ENCODE results near the gene ZNF578.
"Not testable (repeated sequence)": the region's sequence is repeated elsewhere in the genome, so short reads cannot be mapped to it uniquely, and the experiment has no call there.

The ZNF578 gene

DNA sequence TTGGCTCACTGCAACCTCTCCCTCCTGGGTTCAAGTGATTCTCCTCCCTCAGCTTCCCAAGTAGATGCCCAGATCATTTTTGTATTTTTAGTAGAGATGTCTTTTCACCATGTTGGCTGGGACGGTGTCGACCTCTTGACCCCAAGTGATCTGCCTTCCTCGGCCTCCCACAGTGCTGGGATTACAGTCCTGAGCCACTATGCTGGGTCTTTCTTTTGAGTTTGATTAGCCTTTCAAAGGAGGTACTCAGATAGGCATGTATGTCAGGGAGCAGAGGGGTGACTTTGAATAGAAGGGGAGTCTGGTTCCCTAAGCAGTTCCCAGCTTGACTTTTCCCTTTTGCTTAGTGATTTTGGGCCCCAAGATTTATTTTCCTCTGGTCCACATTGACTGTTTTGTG lies 47.1 kb downstream of the ZNF578 start:
- not testable (repeated sequence) for DNase-seq (ENCODE audit: low read depth, low spot score); H3K4me3 ChIP-seq (ENCODE audit: low read length)

DNA sequence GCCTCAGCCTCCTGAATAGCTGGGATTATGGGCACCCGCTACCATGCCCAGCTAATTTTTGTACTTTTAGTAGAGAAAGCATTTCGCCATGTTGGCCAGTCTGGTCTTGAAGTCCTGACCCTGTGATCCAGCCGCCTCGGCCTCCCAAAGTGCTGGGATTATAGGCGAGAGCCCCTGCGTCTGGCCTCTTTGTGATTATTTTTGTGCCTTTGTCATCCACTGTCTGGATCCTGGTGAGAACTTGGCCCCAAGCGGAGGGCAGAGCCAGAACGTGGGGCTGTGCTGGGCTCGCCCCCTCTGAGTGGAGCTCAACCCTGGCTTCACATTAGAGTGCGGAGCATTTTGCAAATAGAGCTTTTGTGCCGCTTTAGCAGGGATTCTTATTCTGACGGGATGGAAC lies 47.6 kb downstream of the ZNF578 start:
- DNase-seq (ENCODE audit: low read depth, low spot score); H3K4me3 ChIP-seq (ENCODE audit: low read length): not testable (repeated sequence)

DNA sequence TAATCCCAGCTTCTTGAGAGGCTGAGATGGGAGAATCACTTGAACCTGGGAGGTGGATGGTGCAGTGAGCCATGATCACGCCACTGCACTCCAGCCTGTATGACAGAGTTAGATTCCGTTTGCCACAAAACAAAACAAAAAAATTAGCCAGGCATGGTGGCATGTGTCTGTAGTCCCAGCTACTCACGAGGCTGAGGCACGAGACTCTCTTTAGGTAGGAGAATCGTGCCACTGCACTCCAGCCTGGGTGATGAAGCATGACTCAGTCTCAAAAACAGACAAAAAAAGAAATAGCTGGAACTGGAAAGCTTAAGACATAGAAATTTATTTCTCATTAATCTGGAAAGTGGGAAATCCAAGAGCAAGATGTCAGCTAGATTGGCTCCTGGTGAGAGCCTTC lies 53.9 kb downstream of the ZNF578 start:
- DNase-seq (ENCODE audit: low read depth, low spot score) = no peak
- no peak overlapping the region for H3K4me3 ChIP-seq (ENCODE audit: low read length)

DNA sequence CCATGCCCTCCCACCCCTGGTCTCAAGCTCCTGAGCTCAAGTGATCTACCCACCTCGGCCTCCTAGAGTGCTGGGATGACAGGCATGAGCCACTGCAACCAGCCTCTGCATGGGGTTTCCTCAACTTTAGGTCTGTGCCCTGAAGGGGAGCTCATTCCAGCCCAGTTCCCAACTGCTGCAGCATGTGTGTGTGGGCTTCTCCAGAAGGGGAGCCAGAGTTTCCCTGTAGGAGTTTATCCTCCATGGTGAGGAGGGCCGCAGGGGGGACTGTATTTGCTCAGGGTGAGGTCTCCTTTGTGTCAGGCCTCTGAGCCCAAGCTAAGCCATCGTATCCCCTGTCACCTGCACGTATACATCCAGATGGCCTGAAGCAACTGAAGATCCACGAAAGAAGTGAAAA lies 62.8 kb downstream of the ZNF578 start:
- H3K4me3 ChIP-seq (ENCODE audit: low read length) = no peak overlapping the region
- DNase-seq (ENCODE audit: low read depth, low spot score) = no peak

- DNase-seq (ENCODE audit: low read depth, low spot score) = no peak
- H3K4me3 ChIP-seq (ENCODE audit: low read length) = no peak overlapping the region
Measured at GRCh38 chr19:52518646-52519045, 65.3 kb downstream of the ZNF578 start.

DNA sequence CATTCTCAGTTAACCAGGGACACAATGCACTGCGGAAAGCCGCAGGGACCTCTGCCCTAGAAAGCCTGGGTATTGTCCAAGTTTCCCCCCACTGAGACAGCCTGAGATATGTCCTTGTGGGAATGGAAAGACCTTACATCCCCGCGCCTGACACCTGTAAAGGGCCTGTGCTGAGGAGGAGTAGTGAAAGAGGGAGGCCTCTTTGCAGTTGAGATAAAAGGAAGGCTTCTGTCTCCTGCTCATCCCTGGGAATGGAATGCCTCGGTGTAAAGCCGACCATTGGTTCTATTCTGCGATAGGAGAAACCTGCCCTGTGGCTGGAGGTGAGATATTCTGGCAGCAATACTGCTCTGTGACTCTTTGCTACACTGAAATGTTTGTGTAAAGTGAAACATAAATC lies 65.8 kb downstream of the ZNF578 start:
- not testable (repeated sequence) for DNase-seq (ENCODE audit: low read depth, low spot score); H3K4me3 ChIP-seq (ENCODE audit: low read length)

- H3K4me3 ChIP-seq (ENCODE audit: low read length) = no peak overlapping the region
- DNase-seq (ENCODE audit: low read depth, low spot score) = no peak
Measured at GRCh38 chr19:52520013-52520412, 66.7 kb downstream of the ZNF578 start.

DNA sequence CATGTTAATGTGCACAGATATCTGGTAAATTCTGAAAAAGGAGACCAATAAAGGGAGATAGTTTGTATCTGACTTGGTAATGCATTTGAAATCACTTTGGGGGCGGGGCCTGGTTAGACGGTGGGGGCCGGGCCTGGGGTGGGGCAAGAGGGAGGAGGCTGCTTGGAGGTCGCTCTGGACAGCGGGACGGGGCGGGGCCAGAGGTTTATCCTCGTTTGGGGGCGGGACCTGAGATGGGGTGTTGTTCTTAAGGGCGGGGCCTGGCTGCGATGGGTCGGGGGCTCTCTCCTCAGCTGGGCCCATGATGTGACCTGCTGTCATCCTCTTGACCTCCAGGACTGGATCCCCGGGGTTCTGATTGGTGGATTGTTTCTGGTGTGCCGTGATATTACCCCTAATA lies 69.2 kb downstream of the ZNF578 start:
- no peak for DNase-seq (ENCODE audit: low read depth, low spot score)
- H3K4me3 ChIP-seq (ENCODE audit: low read length) = no peak overlapping the region

DNA sequence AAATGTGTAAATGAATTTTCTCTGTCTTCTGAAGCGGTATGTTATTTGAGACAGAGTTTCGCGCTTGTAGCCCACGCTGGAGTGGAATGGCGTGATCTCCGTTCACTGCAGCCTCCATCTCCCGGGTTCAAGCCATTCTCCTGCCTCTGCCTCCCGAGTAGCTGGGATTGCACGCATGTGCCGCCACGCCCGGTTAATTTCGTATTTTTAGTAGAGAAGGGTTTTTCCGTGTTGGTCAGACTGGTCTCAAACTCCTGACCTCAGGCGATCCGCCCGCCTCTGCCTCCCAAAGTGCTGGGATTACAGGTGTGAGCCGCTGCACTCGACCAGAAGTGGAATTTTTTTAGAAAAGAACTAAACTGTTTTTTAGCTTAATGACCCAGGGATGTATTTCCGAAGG lies 70.7 kb downstream of the ZNF578 start:
- DNase-seq (ENCODE audit: low read depth, low spot score) = no peak
- H3K4me3 ChIP-seq (ENCODE audit: low read length) = no peak overlapping the region

GRCh38 chr19:52527134-52527955 lies 74.0 kb downstream of the ZNF578 start, which contains the start of gene ZNF808:
TSS of gene ZNF808 (plus strand) at chr19:52527668. CDS start at chr19:52543285, 15,617 bp downstream.
- DNase-seq (ENCODE audit: low read depth, low spot score) = peak; percentile 66
- H3K4me3 ChIP-seq (ENCODE audit: low read length) = peak within 1 kb of the TSS; percentile 72

DNA sequence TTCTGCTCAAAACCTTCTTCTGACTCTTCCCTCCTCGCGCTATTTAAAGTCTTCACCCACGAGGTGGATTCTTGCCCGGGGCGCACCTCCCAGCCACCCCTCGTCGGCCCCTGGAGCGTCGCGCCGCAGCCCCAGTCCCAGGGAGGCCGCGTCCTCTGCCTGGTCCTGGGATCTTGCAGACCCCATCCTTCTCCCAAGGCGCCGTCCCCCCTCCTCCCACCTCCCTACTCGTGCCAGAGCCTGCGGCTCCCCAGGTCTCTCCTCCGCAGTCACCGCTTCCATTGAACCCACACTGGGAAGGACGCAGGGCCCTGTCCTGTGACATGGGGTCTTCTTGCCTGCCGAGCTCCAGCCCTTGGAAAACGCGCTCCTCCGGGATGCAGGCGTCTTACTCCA lies 74.6 kb downstream of the ZNF578 start:
- peak overlapping the region; percentile 72 for H3K4me3 ChIP-seq (ENCODE audit: low read length)
- DNase-seq (ENCODE audit: low read depth, low spot score) = no peak

- no peak for DNase-seq (ENCODE audit: low read depth, low spot score)
- no peak overlapping the region for H3K4me3 ChIP-seq (ENCODE audit: low read length)
Measured at GRCh38 chr19:52532480-52532879, 79.1 kb downstream of the ZNF578 start.

- no peak for DNase-seq (ENCODE audit: low read depth, low spot score)
- H3K4me3 ChIP-seq (ENCODE audit: low read length) = no peak overlapping the region
Measured at GRCh38 chr19:52533901-52534300, 80.5 kb downstream of the ZNF578 start.

DNA sequence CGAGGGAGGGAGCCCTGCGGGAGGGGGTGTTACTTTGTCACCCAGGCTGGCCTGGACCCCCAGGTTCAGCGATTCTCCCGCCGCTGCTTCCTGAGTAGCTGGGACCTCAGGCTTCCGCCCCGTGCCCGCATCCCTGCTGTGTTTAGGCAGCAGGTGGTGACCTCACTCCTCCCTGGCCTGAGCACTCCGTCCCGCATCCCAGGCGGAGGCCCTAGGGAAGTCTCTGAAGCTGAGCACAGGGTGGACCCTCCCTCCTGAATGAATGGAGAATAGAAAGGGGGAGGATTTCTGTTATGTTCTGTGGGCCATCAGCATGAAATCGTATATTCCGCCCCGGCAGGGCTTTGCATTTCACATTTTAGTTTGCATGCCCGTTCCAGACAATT lies 82.0 kb downstream of the ZNF578 start:
- not testable (repeated sequence) for DNase-seq (ENCODE audit: low read depth, low spot score); H3K4me3 ChIP-seq (ENCODE audit: low read length)

DNA sequence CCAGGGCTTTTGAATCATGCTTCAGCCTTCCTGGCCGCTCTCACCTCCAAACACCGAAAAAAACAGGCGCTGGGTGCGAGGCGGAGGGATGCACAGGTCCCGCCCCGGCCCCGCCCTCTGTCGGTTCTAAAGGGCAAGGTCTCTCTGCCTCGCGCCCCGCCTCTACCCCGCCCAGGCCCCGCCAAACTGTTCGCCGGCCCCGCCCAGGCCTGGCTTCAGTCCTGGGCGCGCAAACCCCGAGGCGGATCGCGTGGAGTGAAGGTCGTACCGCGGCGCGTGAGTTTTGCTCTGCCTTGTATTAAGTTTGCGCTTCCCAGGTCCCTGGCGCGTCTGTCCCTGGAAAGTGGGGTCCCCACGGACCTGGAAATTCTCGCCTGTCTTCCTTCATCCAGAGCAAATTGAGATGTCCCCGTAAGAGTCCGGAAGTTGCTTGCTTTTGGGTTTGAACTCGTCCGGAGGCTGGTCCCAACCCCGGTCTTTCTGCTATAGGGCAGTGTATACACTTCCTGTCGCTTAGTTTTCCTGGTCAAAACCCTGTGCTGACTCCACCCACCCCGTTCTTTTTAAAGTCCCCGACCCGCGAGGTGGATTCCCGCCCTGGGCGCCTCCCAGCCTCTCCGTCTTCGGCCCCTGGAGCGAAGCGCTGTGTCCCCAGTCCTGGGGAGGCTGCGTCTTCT lies 82.6 kb downstream of the ZNF578 start:
- no peak overlapping the region for H3K4me3 ChIP-seq (ENCODE audit: low read length)
- DNase-seq (ENCODE audit: low read depth, low spot score) = no peak

DNA sequence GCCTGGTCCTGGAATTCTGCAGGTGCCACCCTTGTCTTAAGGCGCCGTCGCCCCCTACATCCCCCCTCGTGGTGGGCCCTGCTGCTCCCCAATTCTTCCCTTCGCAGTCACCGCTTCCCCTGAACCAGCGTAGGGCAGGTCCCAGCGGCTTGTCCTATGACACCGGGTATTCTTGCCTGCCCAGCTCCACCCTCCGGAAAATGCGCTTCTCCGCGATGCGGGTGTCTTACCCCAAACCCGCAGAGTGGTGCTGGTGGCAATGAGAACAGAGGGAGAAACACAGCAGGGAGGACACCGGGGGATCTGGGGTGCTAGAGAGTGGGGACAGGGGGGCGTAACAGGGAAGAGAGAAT lies 83.1 kb downstream of the ZNF578 start:
- H3K4me3 ChIP-seq (ENCODE audit: low read length) = no peak overlapping the region
- no peak for DNase-seq (ENCODE audit: low read depth, low spot score)

DNA sequence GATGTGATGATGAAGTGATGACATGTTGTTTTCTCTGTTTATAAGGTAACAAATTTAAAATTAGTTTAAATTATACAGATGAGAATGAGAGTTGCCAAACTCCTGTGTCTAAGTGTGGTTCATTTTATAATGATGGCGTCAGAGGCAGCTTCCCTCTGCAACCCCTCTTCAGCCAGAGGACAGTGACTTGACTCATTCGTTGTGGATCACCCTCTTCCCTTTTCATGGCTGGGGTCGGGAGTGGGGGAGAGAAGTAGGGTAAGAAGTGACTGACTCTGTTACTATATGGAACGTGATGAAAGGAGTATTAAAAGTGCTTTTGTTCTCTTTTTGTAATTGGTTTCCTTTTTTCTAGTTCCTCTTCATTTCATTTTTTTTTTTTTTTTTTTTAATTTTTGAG lies 85.5 kb downstream of the ZNF578 start:
- not testable (repeated sequence) for DNase-seq (ENCODE audit: low read depth, low spot score)

GRCh38 chr19:52541176-52541575 lies 87.8 kb downstream of the ZNF578 start:
- DNase-seq (ENCODE audit: low read depth, low spot score) = not testable (repeated sequence)

More for the DNA sequence above, 85.5 kb downstream of the ZNF578 start:
- not testable (repeated sequence) for H3K4me3 ChIP-seq (ENCODE audit: low read length)

DNA sequence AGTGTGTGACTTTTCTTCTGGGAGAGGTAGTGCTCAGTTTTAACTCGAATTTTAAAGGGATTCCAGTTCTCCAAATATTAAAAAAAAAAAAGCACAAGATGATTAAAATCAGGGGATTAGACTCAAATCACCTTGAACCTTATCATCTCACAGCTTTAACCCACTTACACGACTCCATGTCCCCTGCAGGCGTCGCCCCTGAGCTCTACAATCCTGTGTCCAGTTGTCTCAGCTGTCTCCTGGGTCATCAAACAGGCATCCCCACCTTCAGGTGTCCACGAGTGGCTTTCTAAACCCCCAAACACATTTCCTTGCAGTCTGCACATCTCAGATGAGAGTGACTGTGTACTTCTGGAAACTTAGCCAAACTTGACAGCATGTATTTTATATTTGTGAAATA lies 88.3 kb downstream of the ZNF578 start:
- H3K4me3 ChIP-seq (ENCODE audit: low read length) = no peak overlapping the region
- no peak for DNase-seq (ENCODE audit: low read depth, low spot score)

More at GRCh38 chr19:52541176-52541575, 87.8 kb downstream of the ZNF578 start:
- not testable (repeated sequence) for H3K4me3 ChIP-seq (ENCODE audit: low read length)

DNA sequence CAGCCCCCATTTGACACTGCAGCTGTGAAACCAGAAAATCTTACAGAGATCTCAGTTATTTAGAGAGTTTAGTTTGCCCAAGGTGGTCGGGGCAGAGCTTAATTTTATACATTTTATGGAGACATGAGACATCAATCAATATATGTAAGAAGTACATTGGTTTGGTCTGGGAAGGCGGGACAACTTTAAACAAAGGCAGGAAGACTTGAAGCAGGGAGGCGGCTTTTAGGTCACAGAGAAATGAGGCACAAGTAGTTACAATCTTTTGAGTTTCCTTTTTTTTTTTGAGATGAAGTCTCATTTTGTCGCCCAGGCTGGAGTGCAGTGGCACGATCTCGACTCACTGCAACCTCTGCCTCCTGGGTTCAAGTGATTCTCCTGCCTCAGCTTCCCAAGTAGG lies 89.2 kb downstream of the ZNF578 start:
- DNase-seq (ENCODE audit: low read depth, low spot score); H3K4me3 ChIP-seq (ENCODE audit: low read length): not testable (repeated sequence)
